ENCODE data around the gene DNAAF2. TPM values are rescaled to one million over a fixed set of nuclear protein-coding genes. Genes with fewer than 3 reads are reported as not detected.

DNAAF2 gene
- polyA plus RNA-seq, 1 of the 3 experiments (the other 2 are of a cell fraction) = 8.9 TPM

GRCh38 chr14:49641697-49642129 is 6.7 kb upstream of the DNAAF2 start:
- ChIA-PET POLR2A (no interaction called here), CTCF (interaction anchor here (1.0 kb wide), 1 partner anchor 17 kb away, joined by 3 read pairs; no protein-coding TSS in a partner anchor)
- 73% methylated on average over 8 of the region's 8 CpGs for WGBS (ENCODE audit: low lambda C conversion rate)
- no peak for DNase-seq
- Histone ChIP-seq H3K4me3 (ENCODE audit: low read depth in 2 of 2, low read length in 1 of 2) (no peak overlapping the region), H3K9me3 (no peaks in the 10 kb centered on the region), H3K36me3 (replicated peaks in 1 of 2; ENCODE audit: control insufficient read depth in 1 of 2, insufficient read depth in 2 of 2, low read length in 1 of 2) (peaks cover 14 to 32% of the 10 kb centered on the region in 2 experiments), H3K4me1 (ENCODE audit: control insufficient read depth in 1 of 2, insufficient read depth in 2 of 2, low read depth in 1 of 2, low read length in 1 of 2) (peaks cover under 1 to 5% of the 10 kb centered on the region in 2 experiments; a peak in 2 of 4 replicates), H3K27me3 (ENCODE audit: insufficient read depth) (no peaks in the 10 kb centered on the region), H2AFZ (ENCODE audit: low read depth) (no peak overlapping the region), H3K9me2 (no peaks in the 10 kb centered on the region), H3K79me2 (ENCODE audit: insufficient read depth) (peaks cover 92% of the 10 kb centered on the region), H3K4me2 (no peak overlapping the region), H3K9ac (no peak overlapping the region), H3F3A (replicated peaks; ENCODE audit: insufficient read depth) (peaks cover 29% of the 10 kb centered on the region), H4K20me1 (ENCODE audit: insufficient read depth) (peaks cover 8% of the 10 kb centered on the region; the same call in 1 of the 2 replicates), H3K27ac (ENCODE audit: low read depth in 2 of 2, low read length in 1 of 2) (peak overlapping the region; percentile 10 to 12; a peak in 2 of 4 replicates)
- TF ChIP-seq EZH2phosphoT487 (IDR thresholded peaks at IDR 0.05; ENCODE audit: borderline replicate concordance, low read depth) (no peak), USF2 (IDR thresholded peaks at IDR 0.05; ENCODE audit: borderline replicate concordance, low read depth, low read length) (no peak), ELF1 (IDR thresholded peaks at IDR 0.05) (no peak), CHD2 (IDR thresholded peaks at IDR 0.05; ENCODE audit: low read length, partially characterized antibody) (no peak), RFX5 (IDR thresholded peaks at IDR 0.05; ENCODE audit: low read length) (no peak), RCOR1 (IDR thresholded peaks at IDR 0.05; ENCODE audit: low read length) (no peak), REST (IDR thresholded peaks at IDR 0.05; ENCODE audit: low read depth, low read length) (no peak), NRF1 (IDR thresholded peaks at IDR 0.05; ENCODE audit: low read depth, low read length) (no peak), EP300 (IDR thresholded peaks at IDR 0.05; ENCODE audit: borderline replicate concordance in 1 of 2, low read depth in 1 of 2, low read length in 1 of 2) (no peak), JUND (IDR thresholded peaks at IDR 0.05) (no peak), TAF1 (IDR thresholded peaks at IDR 0.05; ENCODE audit: borderline replicate concordance, low read depth, low read length) (no peak), YY1 (IDR thresholded peaks at IDR 0.05; ENCODE audit: low read depth) (no peak), RXRA (IDR thresholded peaks at IDR 0.05; ENCODE audit: borderline replicate concordance, low read depth) (no peak), GATA2 (CRISPR knock-in tag; IDR thresholded peaks at IDR 0.05) (no peak)
- TF ChIP-seq, protein P1, sequence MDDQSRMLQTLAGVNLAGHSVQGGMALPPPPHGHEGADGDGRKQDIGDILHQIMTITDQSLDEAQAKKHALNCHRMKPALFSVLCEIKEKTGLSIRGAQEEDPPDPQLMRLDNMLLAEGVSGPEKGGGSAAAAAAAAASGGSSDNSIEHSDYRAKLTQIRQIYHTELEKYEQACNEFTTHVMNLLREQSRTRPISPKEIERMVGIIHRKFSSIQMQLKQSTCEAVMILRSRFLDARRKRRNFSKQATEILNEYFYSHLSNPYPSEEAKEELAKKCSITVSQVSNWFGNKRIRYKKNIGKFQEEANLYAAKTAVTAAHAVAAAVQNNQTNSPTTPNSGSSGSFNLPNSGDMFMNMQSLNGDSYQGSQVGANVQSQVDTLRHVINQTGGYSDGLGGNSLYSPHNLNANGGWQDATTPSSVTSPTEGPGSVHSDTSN (IDR thresholded peaks at IDR 0.05) = no peak
